Natural killer cell (primary cell): ENCODE results near the gene DPYD. TPM values are rescaled to one million over a fixed set of nuclear protein-coding genes. Genes with fewer than 3 reads are reported as not detected.

Experiments
- ATAC-seq, 3 donors: fragments of 150-1000 bp in 2 of 3; fragments of 200-7000 bp in 1 of 3; cut with Tn5 transposase; 1 replicate in 1 of 3; 2 replicates in 2 of 3; pipeline ENCODE4 v1.10.0; 2021; ENCODE audit warnings: mild to moderate bottlenecking in 2 of 3, moderate library complexity in 2 of 3
- DNase-seq, 2 donors: peaks; one replicate each; pipeline versions ENCODE4 v3.0.0 to v3.0.0-alpha.2; 2013 to 2021; ENCODE audit warnings: mixed read lengths in 1 of 2
- H3K27ac ChIP-seq: one replicate; pipeline ENCODE4 v1.5.1; 2013; ENCODE audit warnings: mild to moderate bottlenecking, low read length
- H3K27me3 ChIP-seq: one replicate; pipeline ENCODE4 v1.6.1; 2013; ENCODE audit warnings: low read length; ENCODE audit not compliant: control insufficient read depth, insufficient read depth
- H3K36me3 ChIP-seq: one replicate; pipeline ENCODE4 v1.6.1; 2013; ENCODE audit warnings: low read length; ENCODE audit not compliant: control insufficient read depth, insufficient read depth
- H3K4me1 ChIP-seq: one replicate; pipeline ENCODE4 v1.6.1; 2013; ENCODE audit warnings: low read length; ENCODE audit not compliant: control insufficient read depth, insufficient read depth
- H3K4me3 ChIP-seq: one replicate; pipeline ENCODE4 v1.5.1; 2013; ENCODE audit warnings: low read length
- H3K9me3 ChIP-seq: one replicate; pipeline ENCODE4 v1.6.1; 2013; ENCODE audit warnings: low read length; ENCODE audit not compliant: control insufficient read depth, insufficient read depth
- H3K27ac Mint-ChIP-seq, 2 donors: one replicate each; pipeline ENCODE4 v1.8.0; 2022; ENCODE audit warnings: mild to moderate bottlenecking in 2 of 2, mixed read lengths in 2 of 2, moderate library complexity in 1 of 2
- H3K27me3 Mint-ChIP-seq, 2 donors: one replicate each; pipeline ENCODE4 v1.8.0; 2022; ENCODE audit warnings: low read depth in 2 of 2, mixed read lengths in 2 of 2
- H3K36me3 Mint-ChIP-seq: one replicate; pipeline ENCODE4 v1.8.0; 2022; ENCODE audit warnings: mixed read lengths
- H3K4me1 Mint-ChIP-seq, 2 donors: one replicate each; pipeline ENCODE4 v1.8.0; 2022; ENCODE audit warnings: mixed read lengths in 2 of 2
- H3K4me3 Mint-ChIP-seq: one replicate; pipeline ENCODE4 v1.8.0; 2022; ENCODE audit warnings: mild to moderate bottlenecking, moderate library complexity, mixed read lengths
- H3K9me3 Mint-ChIP-seq, 2 donors: one replicate each; pipeline ENCODE4 v1.8.0; 2022; ENCODE audit warnings: mixed read lengths in 2 of 2
- CTCF ChIP-seq: fragments of 200-600 bp; IDR thresholded peaks from one replicate; pipeline ENCODE4 v1.8.0; 2022; ENCODE audit warnings: antibody characterized with exemption
- WGBS: methylation state at CpG from one replicate; pipeline ENCODE4 v1.1.7; 2013; ENCODE audit warnings: missing lambda C conversion rate; ENCODE audit not compliant: insufficient coverage; 5-methylcytosine and 5-hydroxymethylcytosine counted together
- intact Hi-C: fragments of 100-400 bp; cut with micrococcal nuclease; formaldehyde crosslinking; loops from one replicate; pipeline ENCODE4 v1.14.2; 2022
- total RNA-seq, 4 donors: library from RNA; stranded (reverse); fragments of 120-200 nt in 1 of 4; gene quantifications; one replicate each; pipeline versions ENCODE4 v1.2.3 to v1.2.4, GENCODE V29; 2013 to 2022

Gene DPYD
- total RNA-seq, 3 donors from 2014 or later (not counting 1 experiment from before 2014, with no cell fraction given), result 56.6 to 66.7 (median 56.9) TPM

GRCh38 chr1:97621955-97622354 is 298.9 kb downstream of the DPYD start:
- no peaks in the 10 kb centered on the region for H3K9me3 Mint-ChIP-seq
- no peaks in the 10 kb centered on the region for H3K27me3 ChIP-seq
- H3K9me3 ChIP-seq, result no peaks in the 10 kb centered on the region
- TF ChIP-seq CTCF, result no peak
- H3K27ac ChIP-seq, result no peak overlapping the region
- H3K4me3 ChIP-seq, result no peak overlapping the region
- no CpG with 5 or more reads among the region's 1 CpG for WGBS
- H3K4me1 ChIP-seq, result no peaks in the 10 kb centered on the region
- intact Hi-C loops, result no loop called here
- H3K4me1 Mint-ChIP-seq, result peaks cover 33 to 34% of the 10 kb centered on the region in 2 donors
- no peaks in the 10 kb centered on the region for H3K27me3 Mint-ChIP-seq
- DNase-seq, result no peak
- no peak overlapping the region for H3K4me3 Mint-ChIP-seq
- no peaks in the 10 kb centered on the region for H3K36me3 ChIP-seq
- H3K36me3 Mint-ChIP-seq, result no peaks in the 10 kb centered on the region
- no peak for ATAC-seq
- H3K27ac Mint-ChIP-seq, result no peak overlapping the region

GRCh38 chr1:97619706-97620105 is 301.1 kb downstream of the DPYD start:
- DNase-seq (no peak), ATAC-seq (no peak)
- Histone ChIP-seq H3K27ac (no peak overlapping the region), H3K27me3 (no peaks in the 10 kb centered on the region), H3K36me3 (no peaks in the 10 kb centered on the region), H3K4me3 (no peak overlapping the region), H3K4me1 (no peaks in the 10 kb centered on the region), H3K9me3 (no peaks in the 10 kb centered on the region)
- no peaks in the 10 kb centered on the region for H3K36me3 Mint-ChIP-seq
- intact Hi-C loops, result no loop called here
- H3K4me1 Mint-ChIP-seq, result peaks cover 15 to 17% of the 10 kb centered on the region in 2 donors
- H3K27ac Mint-ChIP-seq, result no peak overlapping the region
- H3K4me3 Mint-ChIP-seq, result no peak overlapping the region
- no peaks in the 10 kb centered on the region for H3K27me3 Mint-ChIP-seq
- TF ChIP-seq CTCF, result no peak
- 85% methylated on average over 2 of the region's 2 CpGs for WGBS
- no peaks in the 10 kb centered on the region for H3K9me3 Mint-ChIP-seq

GRCh38 chr1:97610748-97611147 is 310.1 kb downstream of the DPYD start:
- no CpG with 5 or more reads among the region's 3 CpGs for WGBS
- ATAC-seq (no peak), DNase-seq (no peak)
- Histone ChIP-seq H3K36me3 (no peaks in the 10 kb centered on the region), H3K4me3 (no peak overlapping the region), H3K9me3 (no peaks in the 10 kb centered on the region), H3K27ac (no peak overlapping the region), H3K27me3 (no peaks in the 10 kb centered on the region), H3K4me1 (no peaks in the 10 kb centered on the region)
- TF ChIP-seq CTCF, result no peak
- no peaks in the 10 kb centered on the region for H3K27me3 Mint-ChIP-seq
- intact Hi-C loops, result no loop called here
- H3K27ac Mint-ChIP-seq, result no peak overlapping the region
- no peaks in the 10 kb centered on the region for H3K9me3 Mint-ChIP-seq
- H3K4me1 Mint-ChIP-seq, result peaks cover 25 to 28% of the 10 kb centered on the region in 2 donors
- no peaks in the 10 kb centered on the region for H3K36me3 Mint-ChIP-seq
- H3K4me3 Mint-ChIP-seq, result no peak overlapping the region

- Histone ChIP-seq H3K4me1 (no peaks in the 10 kb centered on the region), H3K36me3 (no peaks in the 10 kb centered on the region), H3K27ac (no peak overlapping the region), H3K4me3 (no peak overlapping the region), H3K9me3 (no peaks in the 10 kb centered on the region), H3K27me3 (no peaks in the 10 kb centered on the region)
- H3K27ac Mint-ChIP-seq, result peak overlapping the region in 1 of 2 donors; percentile 44
- DNase-seq (no peak), ATAC-seq (no peak)
- H3K27me3 Mint-ChIP-seq, result no peaks in the 10 kb centered on the region
- no peaks in the 10 kb centered on the region for H3K9me3 Mint-ChIP-seq
- no peak for TF ChIP-seq CTCF
- intact Hi-C loops, result no loop called here
- H3K36me3 Mint-ChIP-seq, result no peaks in the 10 kb centered on the region
- H3K4me3 Mint-ChIP-seq, result no peak overlapping the region
- peaks cover 25 to 28% of the 10 kb centered on the region in 2 donors for H3K4me1 Mint-ChIP-seq
- 67% methylated on average over 3 of the region's 3 CpGs for WGBS
These were observed 310.7 kb downstream of the DPYD start for GRCh38 chr1:97610102-97610501.
